GM23248 (cell line): Measurements from ENCODE around the gene SHB. TPM values are rescaled to one million over a fixed set of nuclear protein-coding genes. Genes with fewer than 3 reads are reported as not detected.

Source experiments
- DNase-seq: peaks from one replicate; pipeline ENCODE4 v3.0.0-alpha.2; 2015
- H2AFZ ChIP-seq: fragments of 200-600 bp; sonication (generic); 2 replicates; pipeline ENCODE4 v1.6.1; 2016; ENCODE audit warnings: antibody characterized with exemption
- H3F3A ChIP-seq: fragments of 200-600 bp; sonication (generic); 2 replicates; pipeline ENCODE4 v1.6.1; 2016; ENCODE audit warnings: mild to moderate bottlenecking, antibody characterized with exemption, mixed run types; ENCODE audit not compliant: insufficient read depth
- H3K27ac ChIP-seq: fragments of 200-600 bp; sonication (generic); 2 replicates; pipeline ENCODE4 v1.5.1; 2016; ENCODE audit warnings: mild to moderate bottlenecking
- H3K27me3 ChIP-seq: fragments of 200-600 bp; sonication (generic); replicated peaks from 2 replicates; pipeline ENCODE4 v1.6.1; 2016; ENCODE audit warnings: mild to moderate bottlenecking; ENCODE audit not compliant: insufficient read depth
- H3K36me3 ChIP-seq: fragments of 200-600 bp; sonication (generic); 2 replicates; pipeline ENCODE4 v1.6.1; 2016; ENCODE audit warnings: low read depth, mild to moderate bottlenecking
- H3K4me1 ChIP-seq: fragments of 200-600 bp; sonication (generic); 2 replicates; pipeline ENCODE4 v1.6.1; 2016; ENCODE audit warnings: mild to moderate bottlenecking; ENCODE audit not compliant: insufficient read depth
- H3K4me2 ChIP-seq: fragments of 200-600 bp; sonication (generic); one replicate; pipeline ENCODE4 v1.6.1; 2016; ENCODE audit warnings: mild to moderate bottlenecking; ENCODE audit not compliant: unreplicated experiment
- H3K4me3 ChIP-seq: fragments of 200-600 bp; sonication (generic); 2 replicates; pipeline ENCODE4 v1.5.1; 2016; ENCODE audit warnings: mild to moderate bottlenecking
- H3K79me2 ChIP-seq: fragments of 200-600 bp; sonication (generic); 2 replicates; pipeline ENCODE4 v1.6.1; 2016; ENCODE audit warnings: mild to moderate bottlenecking; ENCODE audit not compliant: insufficient read depth
- H3K9ac ChIP-seq: fragments of 200-600 bp; sonication (generic); 2 replicates; pipeline ENCODE4 v1.6.1; 2016; ENCODE audit warnings: mild to moderate bottlenecking
- H3K9me2 ChIP-seq: fragments of 200-600 bp; sonication (generic); 2 replicates; pipeline ENCODE4 v1.6.1; 2016; ENCODE audit warnings: mixed run types, mild to moderate bottlenecking, moderate library complexity; ENCODE audit not compliant: insufficient read depth
- H3K9me3 ChIP-seq: fragments of 200-600 bp; sonication (generic); one replicate; pipeline ENCODE4 v1.6.1; 2017; ENCODE audit warnings: low read depth
- H4K20me1 ChIP-seq: fragments of 200-600 bp; sonication (generic); 2 replicates; pipeline ENCODE4 v1.6.0; 2016; ENCODE audit not compliant: insufficient read depth
- EZH2 ChIP-seq: fragments of 200-600 bp; sonication (generic); IDR thresholded peaks from 2 replicates; pipeline ENCODE4 v1.6.1; 2018; ENCODE audit warnings: antibody characterized with exemption, mild to moderate bottlenecking; ENCODE audit not compliant: insufficient read depth, poor library complexity, severe bottlenecking
- EZH2phosphoT487 ChIP-seq: fragments of 200-600 bp; sonication (generic); IDR thresholded peaks from 2 replicates; pipeline ENCODE4 v1.6.1; 2018; ENCODE audit warnings: antibody characterized with exemption, moderate library complexity, mild to moderate bottlenecking, low read depth; ENCODE audit not compliant: insufficient read depth
- WGBS, 2 experiments: methylation state at CpG; one replicate each; pipeline ENCODE4 v1.1.6; 2015 to 2017; ENCODE audit warnings: low lambda C conversion rate in 2 of 2, low coverage in 1 of 2; ENCODE audit errors: missing lambda C conversion rate in 2 of 2; 5-methylcytosine and 5-hydroxymethylcytosine counted together
- in situ Hi-C: fragments of 300-500 bp; cut with MboI; formaldehyde crosslinking; loops from 2 replicates; pipeline ENCODE4 v1.15.0; 2020
- polyA plus RNA-seq: library from polyadenylated mRNA; unstranded; fragments of >200 nt; fragmentation: Nextera tagmentation; extraction: Ambion mirVana; gene quantifications from 2 replicates; pipeline ENCODE4 v1.2.1, GENCODE V29; 2016
- total RNA-seq: library from RNA; depleted of rRNA; stranded (reverse); fragments of >200 nt; shearing (Covaris generic); gene quantifications from 2 replicates; pipeline ENCODE4 v1.2.3, GENCODE V29; 2014

Gene SHB
- total and polyA plus RNA-seq, 2 experiments from 2014 or later, result 3.9 to 11.1 TPM

GRCh38 chr9:37902796-37903646, 166.0 kb downstream of the SHB start:
- peaks cover 45% of the 10 kb centered on the region for H3K79me2 ChIP-seq
- no peaks in the 10 kb centered on the region; the same call in 1 of the 2 replicates for H3K36me3 ChIP-seq
- H3K9me2 ChIP-seq, result no peaks in the 10 kb centered on the region
- TF ChIP-seq EZH2, result no peak
- no peak for TF ChIP-seq EZH2phosphoT487
- H2AFZ ChIP-seq, result peak overlapping the region; percentile 99
- WGBS, 2 experiments, result 2 to 3% methylated on average over 17 of the region's 17 CpGs
- no peaks in the 10 kb centered on the region for H4K20me1 ChIP-seq
- H3K9me3 ChIP-seq, result no peaks in the 10 kb centered on the region
- peak; percentile 76 for DNase-seq
- peaks cover 26% of the 10 kb centered on the region for H3K4me1 ChIP-seq
- peak overlapping the region; percentile 59 for H3K27ac ChIP-seq
- in situ Hi-C loops, result loop anchor here (10.0 kb wide), 2 partner anchors 262 to 442 kb away; no protein-coding TSS in a partner anchor
- H3K27me3 ChIP-seq, result no peaks in the 10 kb centered on the region
- H3K4me3 ChIP-seq, result peak overlapping the region; percentile 86
- H3F3A ChIP-seq, result peaks cover 15% of the 10 kb centered on the region; the same call in 1 of the 2 replicates
- H3K4me2 ChIP-seq, result peak overlapping the region; percentile 94
- peak overlapping the region; percentile 86 for H3K9ac ChIP-seq

GRCh38 chr9:37902131-37902530, 166.9 kb downstream of the SHB start:
- Histone ChIP-seq H3K9ac (peak overlapping the region; percentile 86), H3K27ac (0 out of 2 replicates have a peak overlapping the region, but pooled peaks have one; percentile 59), H3K9me3 (no peaks in the 10 kb centered on the region), H3K4me1 (peaks cover 26% of the 10 kb centered on the region), H4K20me1 (no peaks in the 10 kb centered on the region), H3K27me3 (no peaks in the 10 kb centered on the region), H3F3A (peaks cover 15% of the 10 kb centered on the region; the same call in 1 of the 2 replicates), H3K79me2 (peaks cover 49% of the 10 kb centered on the region), H2AFZ (no peak overlapping the region), H3K36me3 (no peaks in the 10 kb centered on the region; the same call in none of the 2 replicates), H3K4me2 (peak overlapping the region; percentile 94), H3K9me2 (no peaks in the 10 kb centered on the region), H3K4me3 (peak overlapping the region; percentile 86)
- TF ChIP-seq EZH2, result no peak
- TF ChIP-seq EZH2phosphoT487, result no peak
- no peak for DNase-seq
- in situ Hi-C loops, result loop anchor here (10.0 kb wide), 2 partner anchors 263 to 443 kb away; no protein-coding TSS in a partner anchor

- H3F3A ChIP-seq, result peaks cover 15% of the 10 kb centered on the region; the same call in 1 of the 2 replicates
- peaks cover 21% of the 10 kb centered on the region for H3K4me1 ChIP-seq
- H3K4me2 ChIP-seq, result peak overlapping the region; percentile 37
- peak; percentile 71 for DNase-seq
- H2AFZ ChIP-seq, result no peak overlapping the region
- no peak overlapping the region for H3K9ac ChIP-seq
- H3K79me2 ChIP-seq, result peaks cover 70% of the 10 kb centered on the region
- H3K27me3 ChIP-seq, result no peaks in the 10 kb centered on the region
- 30 to 34% methylated on average over 2 of the region's 2 CpGs for WGBS, 2 experiments
- H3K27ac ChIP-seq, result peak overlapping the region; percentile 65
- in situ Hi-C loops, result no loop called here
- TF ChIP-seq EZH2phosphoT487 (no peak), EZH2 (no peak)
- no peaks in the 10 kb centered on the region for H3K9me3 ChIP-seq
- no peaks in the 10 kb centered on the region for H3K9me2 ChIP-seq
- H3K36me3 ChIP-seq, result peaks cover 25% of the 10 kb centered on the region
- H4K20me1 ChIP-seq, result no peaks in the 10 kb centered on the region
- H3K4me3 ChIP-seq, result no peak overlapping the region
Observed at GRCh38 chr9:37899041-37899440, 170.0 kb downstream of the SHB start.

- Histone ChIP-seq H3K4me1 (peaks cover 20% of the 10 kb centered on the region), H2AFZ (no peak overlapping the region), H3K4me2 (no peak overlapping the region), H3K4me3 (no peak overlapping the region), H3K36me3 (peaks cover 28% of the 10 kb centered on the region), H3K27ac (no peak overlapping the region), H4K20me1 (no peaks in the 10 kb centered on the region), H3K9me2 (no peaks in the 10 kb centered on the region), H3K79me2 (peaks cover 66% of the 10 kb centered on the region), H3K9me3 (no peaks in the 10 kb centered on the region), H3K27me3 (no peaks in the 10 kb centered on the region), H3F3A (peaks cover 14% of the 10 kb centered on the region; the same call in 1 of the 2 replicates), H3K9ac (no peak overlapping the region)
- TF ChIP-seq EZH2phosphoT487 (no peak), EZH2 (no peak)
- WGBS, 2 experiments, result 23 to 31% methylated on average over 2 of the region's 2 CpGs
- in situ Hi-C loops, result no loop called here
- no peak for DNase-seq
Observed at GRCh38 chr9:37897665-37898064, 171.4 kb downstream of the SHB start.
